Activated naive CD4-positive, alpha-beta T cell treated with anti-CD3 and anti-CD28 coated beads, Interleukin-2, amount 50 U/mL, for 24 hours (primary cell): ENCODE data around the gene GPC5.

Experiments
- H3K27ac Mint-ChIP-seq: one replicate; pipeline ENCODE4 v1.8.0; 2021; ENCODE audit warnings: mild to moderate bottlenecking, mixed read lengths
- H3K27me3 Mint-ChIP-seq: one replicate; pipeline ENCODE4 v1.8.0; 2021; ENCODE audit warnings: mixed read lengths
- H3K36me3 Mint-ChIP-seq: one replicate; pipeline ENCODE4 v1.8.0; 2021; ENCODE audit warnings: mixed read lengths
- H3K4me1 Mint-ChIP-seq: one replicate; pipeline ENCODE4 v1.8.0; 2021; ENCODE audit warnings: mixed read lengths
- H3K4me3 Mint-ChIP-seq: one replicate; pipeline ENCODE4 v1.8.0; 2021; ENCODE audit warnings: mild to moderate bottlenecking, mixed read lengths
- H3K9me3 Mint-ChIP-seq: one replicate; pipeline ENCODE4 v1.8.0; 2021; ENCODE audit warnings: mixed read lengths

The GPC5 gene

DNA sequence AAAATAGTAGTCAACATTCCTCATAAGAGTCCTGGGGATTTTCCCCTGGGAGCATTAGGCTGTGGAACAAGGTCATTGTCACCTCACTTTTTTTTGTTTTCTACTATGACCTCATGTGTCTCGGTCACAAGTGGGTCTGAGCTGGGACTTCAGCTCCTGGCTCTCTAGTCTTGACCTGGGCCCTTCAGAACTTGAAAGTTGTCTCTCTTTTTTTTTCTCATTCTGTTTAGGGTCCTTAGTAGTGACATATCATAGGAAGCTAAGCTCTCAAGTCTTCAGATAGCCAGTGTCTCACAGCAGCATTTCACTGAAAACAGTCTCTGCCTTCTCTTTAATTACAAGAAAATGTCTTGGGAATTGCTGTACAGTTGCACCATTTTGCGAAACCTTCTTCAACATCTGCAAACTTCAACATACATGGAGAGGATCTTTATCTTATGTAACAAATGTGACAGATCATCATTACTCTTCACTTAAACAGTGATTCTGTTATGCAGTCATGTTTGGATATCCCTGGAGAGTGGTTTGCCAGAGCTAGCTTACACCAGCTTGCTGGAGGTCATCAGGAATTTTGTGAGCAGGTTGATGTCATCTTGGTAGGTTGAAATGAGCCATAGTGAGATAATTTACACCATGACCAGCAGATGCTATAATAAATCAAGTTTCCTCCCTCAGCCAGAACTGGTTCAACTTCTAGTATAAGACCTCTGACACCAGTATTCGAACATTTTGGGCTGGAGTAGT is 131.5 kb downstream of the GPC5 start:
- no peak overlapping the region for H3K4me3 Mint-ChIP-seq
- no peak overlapping the region for H3K27ac Mint-ChIP-seq
- H3K27me3 Mint-ChIP-seq = peaks cover 11% of the 10 kb centered on the region
- H3K9me3 Mint-ChIP-seq = peaks cover 6% of the 10 kb centered on the region
- no peaks in the 10 kb centered on the region for H3K36me3 Mint-ChIP-seq
- H3K4me1 Mint-ChIP-seq = no peaks in the 10 kb centered on the region

- Mint-ChIP-seq H3K4me1 (no peaks in the 10 kb centered on the region), H3K36me3 (no peaks in the 10 kb centered on the region), H3K27me3 (peaks cover 11% of the 10 kb centered on the region), H3K4me3 (no peak overlapping the region), H3K9me3 (peaks cover 9% of the 10 kb centered on the region), H3K27ac (no peak overlapping the region)
Measured at GRCh38 chr13:91531646-91532045, 133.2 kb downstream of the GPC5 start.

DNA sequence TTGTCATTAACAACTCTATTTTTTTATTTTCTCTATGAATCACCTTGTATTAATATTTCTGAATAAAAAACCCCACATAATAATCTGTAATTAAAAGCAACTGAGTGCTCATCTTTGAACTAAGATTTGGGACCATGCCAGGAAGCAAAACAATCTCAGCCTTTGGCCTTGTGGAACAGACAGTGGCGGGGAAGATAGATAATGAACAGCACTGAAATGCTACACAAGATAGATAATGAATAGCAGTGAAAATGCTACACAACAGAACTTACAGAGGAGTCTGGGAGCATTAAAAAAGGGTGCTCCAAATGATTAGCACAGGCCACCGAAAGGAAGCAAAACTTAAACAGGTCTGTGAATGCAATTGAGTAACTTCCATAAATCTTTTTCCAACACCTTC is 134.9 kb downstream of the GPC5 start:
- Mint-ChIP-seq H3K27ac (no peak overlapping the region), H3K36me3 (no peaks in the 10 kb centered on the region), H3K4me3 (no peak overlapping the region), H3K9me3 (peaks cover 9% of the 10 kb centered on the region), H3K4me1 (no peaks in the 10 kb centered on the region), H3K27me3 (peaks cover 11% of the 10 kb centered on the region)

- Mint-ChIP-seq H3K36me3 (no peaks in the 10 kb centered on the region), H3K27me3 (peaks cover 11% of the 10 kb centered on the region), H3K4me3 (no peak overlapping the region), H3K27ac (no peak overlapping the region), H3K9me3 (peaks cover 9% of the 10 kb centered on the region), H3K4me1 (no peaks in the 10 kb centered on the region)
Measured at GRCh38 chr13:91534996-91535395, 136.6 kb downstream of the GPC5 start.

- no peaks in the 10 kb centered on the region for H3K4me1 Mint-ChIP-seq
Measured at GRCh38 chr13:91537376-91537775, 139.0 kb downstream of the GPC5 start.

DNA sequence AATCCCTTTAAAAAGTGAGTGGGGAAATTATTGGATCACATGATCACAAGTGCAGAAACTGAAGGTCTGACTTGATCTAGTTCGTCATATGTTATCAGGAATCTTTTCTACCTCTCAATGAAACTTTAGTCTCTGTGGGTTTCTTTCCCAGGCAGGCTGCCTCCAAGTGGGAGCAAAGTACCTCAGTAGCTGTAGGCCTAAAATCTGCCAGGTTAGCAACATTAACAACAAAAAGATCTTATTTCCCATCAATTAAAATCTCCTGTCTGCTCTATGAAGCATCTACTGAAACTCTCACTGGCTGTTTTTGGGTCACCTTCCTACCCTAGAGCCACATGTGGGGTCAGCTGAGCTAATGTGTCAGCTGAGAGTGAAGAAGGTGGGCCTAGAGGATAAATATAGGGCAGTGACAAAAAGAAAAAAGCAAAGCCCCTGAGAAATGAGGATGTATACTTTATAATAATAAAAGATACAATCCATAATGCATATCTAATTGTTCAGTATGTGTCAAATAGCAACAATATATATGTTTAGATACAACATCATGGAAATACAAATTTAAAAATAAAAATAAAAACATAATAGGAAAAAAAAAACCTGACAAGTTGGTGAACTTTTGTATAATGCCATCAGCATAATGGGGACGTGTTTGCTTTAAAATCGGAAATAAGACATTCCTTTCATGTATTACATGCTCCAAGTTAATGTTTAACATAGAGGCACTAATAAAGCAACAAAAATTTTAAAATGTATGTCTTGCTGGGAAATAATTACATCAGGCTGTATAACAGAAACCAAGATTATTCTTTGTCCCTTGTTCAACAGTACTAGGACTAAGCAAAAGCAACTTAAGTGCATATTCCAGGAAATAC is 141.1 kb downstream of the GPC5 start:
- Mint-ChIP-seq H3K9me3 (peaks cover 5% of the 10 kb centered on the region), H3K27ac (no peak overlapping the region), H3K4me1 (no peaks in the 10 kb centered on the region), H3K36me3 (no peaks in the 10 kb centered on the region), H3K27me3 (peaks cover 4% of the 10 kb centered on the region), H3K4me3 (no peak overlapping the region)

More at GRCh38 chr13:91537376-91537775, 139.0 kb downstream of the GPC5 start:
- Mint-ChIP-seq H3K36me3 (no peaks in the 10 kb centered on the region), H3K27me3 (peaks cover 8% of the 10 kb centered on the region), H3K9me3 (peaks cover 9% of the 10 kb centered on the region), H3K4me3 (no peak overlapping the region), H3K27ac (no peak overlapping the region)

DNA sequence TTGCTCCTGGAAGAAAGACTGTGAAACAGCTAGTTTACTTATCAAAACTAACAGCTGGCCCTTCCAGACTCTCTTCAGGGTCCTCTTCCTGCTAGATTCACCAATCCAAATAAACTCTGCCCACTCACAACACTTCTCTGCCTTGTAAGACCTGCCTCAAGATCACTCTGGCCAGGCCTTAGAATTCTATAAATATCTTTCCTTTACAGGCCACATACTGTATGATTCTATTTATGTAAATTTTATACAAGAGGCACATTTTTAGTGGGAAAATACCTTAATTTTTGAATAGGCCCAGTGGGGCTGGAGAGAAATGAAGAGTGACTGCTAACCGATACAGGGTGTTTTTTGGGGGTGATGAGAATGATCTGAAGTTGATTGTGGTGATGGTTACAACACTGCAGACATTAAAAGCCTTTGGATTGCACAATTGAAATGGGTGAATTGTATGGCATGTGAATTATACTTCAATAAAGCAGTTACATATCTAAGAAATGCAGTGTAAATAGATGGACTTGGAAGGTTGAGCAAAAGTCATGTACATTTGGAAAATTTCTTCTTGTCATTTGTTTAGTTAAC is 141.8 kb downstream of the GPC5 start:
- H3K4me1 Mint-ChIP-seq = no peaks in the 10 kb centered on the region
- H3K27ac Mint-ChIP-seq = no peak overlapping the region
- H3K4me3 Mint-ChIP-seq = no peak overlapping the region
- H3K9me3 Mint-ChIP-seq = no peaks in the 10 kb centered on the region
- H3K36me3 Mint-ChIP-seq = no peaks in the 10 kb centered on the region
- no peaks in the 10 kb centered on the region for H3K27me3 Mint-ChIP-seq

- no peaks in the 10 kb centered on the region for H3K36me3 Mint-ChIP-seq
- no peak overlapping the region for H3K27ac Mint-ChIP-seq
- H3K4me3 Mint-ChIP-seq = no peak overlapping the region
- no peaks in the 10 kb centered on the region for H3K4me1 Mint-ChIP-seq
- peaks cover 5% of the 10 kb centered on the region for H3K9me3 Mint-ChIP-seq
- no peaks in the 10 kb centered on the region for H3K27me3 Mint-ChIP-seq
Measured at GRCh38 chr13:91544723-91545122, 146.3 kb downstream of the GPC5 start.

- Mint-ChIP-seq H3K4me1 (no peaks in the 10 kb centered on the region), H3K36me3 (no peaks in the 10 kb centered on the region), H3K27ac (no peak overlapping the region)
Measured at GRCh38 chr13:91546900-91547299, 148.5 kb downstream of the GPC5 start.

GRCh38 chr13:91553584-91553983 is 155.2 kb downstream of the GPC5 start:
- H3K36me3 Mint-ChIP-seq = no peaks in the 10 kb centered on the region
- H3K27ac Mint-ChIP-seq = no peak overlapping the region
- H3K9me3 Mint-ChIP-seq = peaks cover 2% of the 10 kb centered on the region
- H3K4me3 Mint-ChIP-seq = no peak overlapping the region
- no peaks in the 10 kb centered on the region for H3K27me3 Mint-ChIP-seq
- H3K4me1 Mint-ChIP-seq = no peaks in the 10 kb centered on the region

More at GRCh38 chr13:91546900-91547299, 148.5 kb downstream of the GPC5 start:
- H3K4me3 Mint-ChIP-seq = no peak overlapping the region
- peaks cover 5% of the 10 kb centered on the region for H3K9me3 Mint-ChIP-seq
- H3K27me3 Mint-ChIP-seq = no peaks in the 10 kb centered on the region

DNA sequence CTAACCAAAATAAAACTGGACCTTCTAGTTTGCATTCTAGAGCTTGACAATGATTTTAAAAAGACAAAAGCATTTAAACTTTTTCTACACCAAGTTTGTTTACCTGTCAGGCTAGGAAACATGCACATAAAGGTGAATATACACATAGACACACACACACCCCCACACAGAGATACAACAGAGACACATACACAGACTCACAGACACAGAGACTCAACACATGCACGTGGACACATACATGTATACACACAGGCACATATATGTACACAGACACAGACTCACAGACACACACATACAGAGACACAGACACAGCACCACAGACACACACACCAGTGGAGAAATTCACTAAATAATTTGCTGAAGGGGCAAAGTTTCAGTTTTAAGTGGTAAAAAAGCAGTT is 155.7 kb downstream of the GPC5 start:
- Mint-ChIP-seq H3K4me1 (no peaks in the 10 kb centered on the region), H3K27ac (no peak overlapping the region), H3K36me3 (no peaks in the 10 kb centered on the region), H3K9me3 (no peaks in the 10 kb centered on the region), H3K4me3 (no peak overlapping the region), H3K27me3 (no peaks in the 10 kb centered on the region)

DNA sequence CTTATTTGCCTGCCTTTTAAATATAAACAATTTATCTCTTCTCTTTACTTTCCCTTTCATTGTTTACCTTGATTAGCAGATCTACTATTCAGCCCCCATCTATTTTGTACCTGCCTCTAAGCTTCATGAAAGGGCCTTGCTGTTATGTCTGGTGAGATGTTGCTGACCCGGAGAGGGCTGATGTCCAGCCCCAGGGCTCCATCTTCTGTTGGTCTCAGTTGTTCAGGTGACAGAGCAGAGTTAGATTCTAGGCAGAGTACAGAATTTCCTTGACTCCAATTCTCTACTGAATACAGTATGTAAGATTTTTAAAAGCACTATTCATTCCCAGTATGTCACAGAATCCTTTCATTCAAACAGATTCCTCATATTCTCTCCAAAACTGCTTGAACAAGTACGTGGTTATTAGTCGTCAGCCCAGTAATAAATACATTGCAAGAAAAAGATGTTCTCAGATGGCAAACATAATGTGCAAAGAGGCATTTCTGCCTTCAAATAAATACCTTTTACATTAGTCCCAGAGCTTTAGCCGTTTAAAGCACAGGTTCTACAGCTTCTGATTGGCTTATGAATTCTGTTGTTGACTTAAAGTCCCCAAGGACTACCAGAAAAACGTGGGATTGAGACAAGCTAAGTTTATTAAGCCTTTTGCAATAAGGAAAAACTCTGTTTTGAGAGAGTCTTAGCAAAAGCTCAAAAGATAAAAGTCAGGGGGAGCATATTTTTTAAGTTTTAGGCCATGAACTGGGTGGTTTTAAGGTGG is 159.1 kb downstream of the GPC5 start:
- Mint-ChIP-seq H3K4me1 (no peaks in the 10 kb centered on the region), H3K27ac (no peak overlapping the region), H3K27me3 (no peaks in the 10 kb centered on the region), H3K9me3 (no peaks in the 10 kb centered on the region), H3K4me3 (no peak overlapping the region), H3K36me3 (no peaks in the 10 kb centered on the region)

DNA sequence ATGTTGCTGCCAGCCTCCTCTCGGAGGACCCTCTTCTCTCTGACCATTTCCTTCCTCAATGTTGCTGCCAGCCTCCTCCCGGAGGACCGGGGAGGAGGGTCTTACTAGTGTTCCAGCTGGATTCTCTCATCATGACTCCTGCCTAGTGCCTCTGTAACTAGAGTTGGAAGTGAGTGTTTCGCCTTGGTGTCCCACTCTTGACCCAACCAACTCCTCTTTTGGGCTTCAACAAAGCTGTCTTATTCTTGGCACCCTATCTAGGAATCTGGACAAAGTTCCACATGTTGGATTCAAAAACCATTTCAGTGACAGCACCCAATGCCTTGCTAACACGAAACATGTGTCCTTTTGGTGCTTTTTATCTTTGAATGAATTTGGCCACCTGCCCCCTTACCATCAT is 165.4 kb downstream of the GPC5 start:
- no peak overlapping the region for H3K4me3 Mint-ChIP-seq
- H3K27me3 Mint-ChIP-seq = peaks cover 6% of the 10 kb centered on the region
- no peak overlapping the region for H3K27ac Mint-ChIP-seq
- no peaks in the 10 kb centered on the region for H3K4me1 Mint-ChIP-seq
- no peaks in the 10 kb centered on the region for H3K9me3 Mint-ChIP-seq
- H3K36me3 Mint-ChIP-seq = no peaks in the 10 kb centered on the region

DNA sequence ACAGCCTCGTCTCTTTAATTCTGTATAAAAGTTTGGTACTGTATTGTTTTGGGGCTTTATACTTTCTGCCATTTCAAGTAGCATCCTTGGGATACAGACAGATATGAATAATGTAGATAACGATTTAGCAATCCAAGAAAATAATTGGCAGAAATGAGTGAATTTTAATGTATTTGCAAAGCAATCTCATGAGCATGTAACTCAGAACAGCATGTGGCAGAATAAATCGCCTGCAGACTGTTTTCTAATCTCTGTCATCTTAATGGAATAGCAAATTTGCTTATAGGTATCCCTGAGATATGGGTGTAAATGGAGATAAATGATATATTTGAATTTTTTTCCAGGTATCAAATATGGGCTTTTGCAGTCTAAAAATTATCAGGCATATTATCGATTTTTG is 166.0 kb downstream of the GPC5 start:
- Mint-ChIP-seq H3K36me3 (no peaks in the 10 kb centered on the region), H3K4me3 (no peak overlapping the region), H3K4me1 (no peaks in the 10 kb centered on the region), H3K27me3 (peaks cover 6% of the 10 kb centered on the region), H3K27ac (no peak overlapping the region), H3K9me3 (no peaks in the 10 kb centered on the region)

DNA sequence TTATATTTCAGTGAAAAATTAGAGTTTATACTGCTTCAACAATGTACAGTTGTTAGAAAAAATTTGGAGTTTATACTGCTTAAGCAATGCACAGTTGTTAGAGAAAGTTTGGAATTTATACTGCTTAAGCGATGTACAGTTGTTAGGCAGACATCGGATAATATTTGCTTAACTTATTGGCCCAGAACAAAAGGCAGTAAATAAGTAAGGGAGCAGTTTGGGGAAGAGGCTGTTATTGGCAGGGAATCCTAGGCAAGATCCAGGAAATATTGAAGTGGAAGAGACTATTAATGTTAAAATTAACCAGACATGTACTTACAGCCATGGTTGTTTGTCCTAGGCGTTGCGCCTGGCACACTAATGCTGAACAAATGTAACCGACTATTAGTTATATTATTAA is 166.9 kb downstream of the GPC5 start:
- Mint-ChIP-seq H3K4me3 (no peak overlapping the region), H3K36me3 (no peaks in the 10 kb centered on the region), H3K27me3 (peaks cover 7% of the 10 kb centered on the region), H3K9me3 (no peaks in the 10 kb centered on the region), H3K27ac (no peak overlapping the region), H3K4me1 (no peaks in the 10 kb centered on the region)
